HL-60 (cell line): Measurements from ENCODE around the gene SMAD6.

ENCODE experiments used
- CTCF ChIP-seq: IDR thresholded peaks from one replicate; pipeline ENCODE4 v1.5.1; 2011; ENCODE audit warnings: low read length, control low read depth, inconsistent platforms; ENCODE audit not compliant: insufficient read depth
- GABPA ChIP-seq: IDR thresholded peaks from 2 replicates; pipeline ENCODE4 v1.6.1; 2012; ENCODE audit warnings: low read depth
- POLR2AphosphoS5 ChIP-seq: IDR thresholded peaks from 2 replicates; pipeline ENCODE4 v1.6.1; 2012; ENCODE audit warnings: low read depth
- REST ChIP-seq: IDR thresholded peaks from 2 replicates; pipeline ENCODE4 v1.6.1; 2012; ENCODE audit warnings: low read depth; ENCODE audit not compliant: insufficient replicate concordance
- SPI1 ChIP-seq: IDR thresholded peaks from 2 replicates; pipeline ENCODE4 v1.6.1; 2012; ENCODE audit warnings: low read depth, mild to moderate bottlenecking, borderline replicate concordance

- no peak for TF ChIP-seq POLR2AphosphoS5
- no peak for TF ChIP-seq GABPA
- no peak for TF ChIP-seq CTCF
- TF ChIP-seq REST = no peak
- no peak for TF ChIP-seq SPI1
Measured at GRCh38 chr15:66670762-66671580, 31.1 kb upstream of the SMAD6 start.
